ENCODE results near the gene PATJ. TPM values are rescaled to one million over a fixed set of nuclear protein-coding genes. Genes with fewer than 3 reads are reported as not detected.

Gene PATJ
- total RNA-seq, 1 experiment from 2014 or later, result 48.8 TPM

DNA sequence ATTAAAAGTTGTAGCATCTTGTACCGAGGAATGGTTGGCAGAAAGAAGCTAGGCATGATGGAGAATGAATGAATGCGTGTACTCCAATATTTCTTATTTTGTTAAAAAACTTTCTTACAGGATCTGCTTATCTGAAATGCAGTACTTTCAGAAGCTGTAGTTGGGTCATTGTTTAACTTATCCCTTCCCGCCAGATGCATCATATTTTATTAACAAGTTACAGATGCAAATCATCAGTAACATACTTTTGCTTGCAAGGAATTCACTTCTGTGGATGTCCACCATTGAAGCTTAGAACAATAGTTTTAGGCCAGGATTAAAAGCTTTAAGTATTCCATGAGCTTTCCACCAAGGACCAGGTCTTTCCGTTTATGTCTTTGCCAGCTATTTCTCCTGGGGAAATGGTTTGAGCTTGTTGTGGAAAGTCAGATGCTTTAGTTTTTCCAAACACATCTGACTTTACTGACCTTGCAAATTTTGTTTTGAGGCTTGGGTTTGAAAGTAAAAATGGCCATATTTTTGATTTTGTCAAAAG lies 65.4 kb downstream of the PATJ start:
- ChIA-PET RAD21 (ENCODE audit: low non-redundant PET in 1 of 2, low total read pairs in 2 of 2, uncharacterized antibody in 2 of 2, unreplicated experiment in 2 of 2) (no interaction called here), POLR2A (no interaction called here), CTCF (no interaction called here)

GRCh38 chr1:61808321-61808720 lies 66.0 kb downstream of the PATJ start:
- DNase-seq (ENCODE audit: low read depth, low spot score), result no peak
- Histone ChIP-seq H3K27ac (ENCODE audit: low read depth, low read length) (no peak overlapping the region), H3K9ac (ENCODE audit: low read length) (no peak overlapping the region), H2AFZ (ENCODE audit: low read depth, low read length, poor library complexity, severe bottlenecking) (no peak overlapping the region), H3K36me3 (ENCODE audit: control insufficient read depth in 1 of 2, insufficient read depth in 2 of 2, low read length in 2 of 2) (peaks cover 0 to 13% of the 10 kb centered on the region in 2 experiments; a peak in 2 of 4 replicates), H3K9me3 (ENCODE audit: control insufficient read depth in 1 of 2, insufficient read depth in 1 of 2, low read depth in 1 of 2, low read length in 2 of 2) (no peaks in the 10 kb centered on the region), H3K27me3 (ENCODE audit: insufficient read depth, low read length) (no peaks in the 10 kb centered on the region), H4K20me1 (ENCODE audit: insufficient read depth) (no peaks in the 10 kb centered on the region), H3K79me2 (ENCODE audit: insufficient read depth, low read length) (no peaks in the 10 kb centered on the region), H3K9me2 (ENCODE audit: insufficient read depth) (no peaks in the 10 kb centered on the region), H3K4me3 (replicated peaks in 1 of 2; ENCODE audit: low read depth in 1 of 2, low read length in 2 of 2) (no peak overlapping the region), H3K4me2 (ENCODE audit: low read length) (no peak overlapping the region), H3K4me1 (ENCODE audit: control insufficient read depth in 1 of 2, insufficient read depth in 2 of 2, low read length in 2 of 2) (no peaks in the 10 kb centered on the region)
- CTCF ChIA-PET, result no interaction called here
- POLR2A ChIA-PET, result no interaction called here
- no TSS peak for BruUV-seq (replicated peaks)
- ATAC-seq, result no peak
- TF ChIP-seq SIN3A (IDR thresholded peaks at IDR 0.05; ENCODE audit: low read depth), result no peak
- no peak for TF ChIP-seq JUND (IDR thresholded peaks at IDR 0.05)
- no peak for TF ChIP-seq POLR2AphosphoS5 (IDR thresholded peaks at IDR 0.05; ENCODE audit: low read depth, low read length)
- TF ChIP-seq ZFX (IDR thresholded peaks at IDR 0.05), result no peak
- no peak for TF ChIP-seq SP1 (IDR thresholded peaks at IDR 0.05; ENCODE audit: low read depth)
- RAD21 ChIA-PET (ENCODE audit: low non-redundant PET in 1 of 2, low total read pairs in 2 of 2, uncharacterized antibody in 2 of 2, unreplicated experiment in 2 of 2), result no interaction called here
- intact Hi-C loops (cut with micrococcal nuclease), result no loop called here

More for the DNA sequence above, 65.4 kb downstream of the PATJ start:
- intact Hi-C loops (cut with micrococcal nuclease), result no loop called here
- Histone ChIP-seq H3K9me3 (ENCODE audit: control insufficient read depth in 1 of 2, insufficient read depth in 1 of 2, low read depth in 1 of 2, low read length in 2 of 2) (no peaks in the 10 kb centered on the region), H3K4me1 (ENCODE audit: control insufficient read depth in 1 of 2, insufficient read depth in 2 of 2, low read length in 2 of 2) (no peaks in the 10 kb centered on the region), H3K36me3 (ENCODE audit: control insufficient read depth in 1 of 2, insufficient read depth in 2 of 2, low read length in 2 of 2) (peaks cover 0 to 14% of the 10 kb centered on the region in 2 experiments; a peak in 2 of 4 replicates), H2AFZ (ENCODE audit: low read depth, low read length, poor library complexity, severe bottlenecking) (no peak overlapping the region), H3K9me2 (ENCODE audit: insufficient read depth) (no peaks in the 10 kb centered on the region), H3K4me3 (replicated peaks in 1 of 2; ENCODE audit: low read depth in 1 of 2, low read length in 2 of 2) (no peak overlapping the region), H3K9ac (ENCODE audit: low read length) (no peak overlapping the region), H3K27me3 (ENCODE audit: insufficient read depth, low read length) (no peaks in the 10 kb centered on the region), H4K20me1 (ENCODE audit: insufficient read depth) (no peaks in the 10 kb centered on the region), H3K4me2 (ENCODE audit: low read length) (no peak overlapping the region), H3K79me2 (ENCODE audit: insufficient read depth, low read length) (no peaks in the 10 kb centered on the region), H3K27ac (ENCODE audit: low read depth, low read length) (no peak overlapping the region)
- ATAC-seq (no peak), DNase-seq (ENCODE audit: low read depth, low spot score) (no peak)
- TF ChIP-seq CEBPB (IDR thresholded peaks at IDR 0.05; ENCODE audit: low read depth) (no peak), ZNF274 (IDR thresholded peaks at IDR 0.05; ENCODE audit: low read depth, low read length) (no peak), POLR2AphosphoS5 (IDR thresholded peaks at IDR 0.05; ENCODE audit: low read depth, low read length) (no peak), FOSL1 (IDR thresholded peaks at IDR 0.05; ENCODE audit: low read depth) (no peak), EGR1 (IDR thresholded peaks at IDR 0.05; ENCODE audit: low read depth) (no peak), ATF3 (IDR thresholded peaks at IDR 0.05) (no peak), SRF (IDR thresholded peaks at IDR 0.05; ENCODE audit: low read depth) (no peak), RAD21 (IDR thresholded peaks at IDR 0.05; ENCODE audit: low read depth) (no peak), ELF1 (IDR thresholded peaks at IDR 0.05; ENCODE audit: borderline replicate concordance, low read depth) (no peak)
- TF ChIP-seq, protein P1, sequence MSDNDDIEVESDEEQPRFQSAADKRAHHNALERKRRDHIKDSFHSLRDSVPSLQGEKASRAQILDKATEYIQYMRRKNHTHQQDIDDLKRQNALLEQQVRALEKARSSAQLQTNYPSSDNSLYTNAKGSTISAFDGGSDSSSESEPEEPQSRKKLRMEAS (IDR thresholded peaks at IDR 0.05), result no peak
- no TSS peak for BruUV-seq (replicated peaks)
